Activated CD4-positive, CD25-positive, alpha-beta regulatory T cell treated with anti-CD3 and anti-CD28 coated beads, Interleukin-2, amount 50 U/mL, for 24 hours (primary cell): ENCODE data around the gene DNAJC1.
A peak's percentile ranks its signal among the peaks of the same experiment; 100 is the strongest.

Experiments used
- ATAC-seq, 2 donors: fragments of 150-1000 bp; cut with Tn5 transposase; one replicate each; pipeline ENCODE4 v1.10.0; 2021; ENCODE audit warnings: mild to moderate bottlenecking in 1 of 2, moderate library complexity in 1 of 2

Gene DNAJC1

GRCh38 chr10:21954132-21954531 is 49.4 kb downstream of the DNAJC1 start:
- no peak for ATAC-seq

GRCh38 chr10:21953585-21954057 is 49.9 kb downstream of the DNAJC1 start:
- peak; percentile 90 to 99 for ATAC-seq

GRCh38 chr10:21950566-21950965 is 53.0 kb downstream of the DNAJC1 start:
- ATAC-seq: no peak

- no peak for ATAC-seq
These were observed 56.6 kb downstream of the DNAJC1 start for GRCh38 chr10:21946946-21947345.

GRCh38 chr10:21944727-21945386 is 58.7 kb downstream of the DNAJC1 start:
- ATAC-seq: no peak

- no peak for ATAC-seq
These were observed 59.8 kb downstream of the DNAJC1 start for GRCh38 chr10:21943633-21944265.

GRCh38 chr10:21935439-21936023 is 68.0 kb downstream of the DNAJC1 start:
- no peak for ATAC-seq

GRCh38 chr10:21934307-21934706 is 69.2 kb downstream of the DNAJC1 start:
- no peak for ATAC-seq

- no peak for ATAC-seq
These were observed 74.5 kb downstream of the DNAJC1 start for GRCh38 chr10:21929070-21929469.

- no peak for ATAC-seq
These were observed 75.7 kb downstream of the DNAJC1 start for GRCh38 chr10:21927631-21928353.

GRCh38 chr10:21926949-21927348 is 76.6 kb downstream of the DNAJC1 start:
- ATAC-seq: no peak

- ATAC-seq: no peak
These were observed 77.1 kb downstream of the DNAJC1 start for GRCh38 chr10:21926358-21926925.

- ATAC-seq: no peak
These were observed 77.7 kb downstream of the DNAJC1 start for GRCh38 chr10:21925851-21926250.

- no peak for ATAC-seq
These were observed 79.0 kb downstream of the DNAJC1 start for GRCh38 chr10:21924511-21924910.

GRCh38 chr10:21920633-21921032 is 82.9 kb downstream of the DNAJC1 start:
- ATAC-seq: no peak

GRCh38 chr10:21919906-21920305 is 83.6 kb downstream of the DNAJC1 start:
- no peak for ATAC-seq

- no peak for ATAC-seq
These were observed 84.4 kb downstream of the DNAJC1 start for GRCh38 chr10:21919117-21919516.

GRCh38 chr10:21912625-21913024 is 90.9 kb downstream of the DNAJC1 start:
- no peak for ATAC-seq

GRCh38 chr10:21910798-21911197 is 92.7 kb downstream of the DNAJC1 start:
- ATAC-seq: no peak

- no peak for ATAC-seq
These were observed 96.1 kb downstream of the DNAJC1 start for GRCh38 chr10:21907436-21907835.

GRCh38 chr10:21904930-21905329 is 98.6 kb downstream of the DNAJC1 start:
- no peak for ATAC-seq

GRCh38 chr10:21899736-21900135 is 103.8 kb downstream of the DNAJC1 start:
- ATAC-seq: no peak

GRCh38 chr10:21895932-21896331 is 107.6 kb downstream of the DNAJC1 start:
- ATAC-seq: no peak
